NCI-H1417 (cell line): ENCODE measurements around the gene ERCC6L2.

Source experiments
- DNase-seq, 3 experiments: peaks; one replicate each; lab custom pipeline; 2025; lab: John Stamatoyannopoulos, UW

ERCC6L2 gene

GRCh38 chr9:95978106-95978505 is 102.6 kb downstream of the ERCC6L2 start:
- no peak for DNase-seq

- DNase-seq, result no peak
These were observed 104.0 kb downstream of the ERCC6L2 start for GRCh38 chr9:95979446-95979845.

- no peak for DNase-seq
These were observed 105.0 kb downstream of the ERCC6L2 start for GRCh38 chr9:95980262-95981125.

GRCh38 chr9:95981761-95982390 is 106.4 kb downstream of the ERCC6L2 start:
- DNase-seq, result peak in 2 of 3 experiments; percentile 19 to 72

- no peak for DNase-seq
These were observed 110.1 kb downstream of the ERCC6L2 start for GRCh38 chr9:95985440-95986055.

- DNase-seq, result no peak
These were observed 113.8 kb downstream of the ERCC6L2 start for GRCh38 chr9:95989297-95989696.

- no peak for DNase-seq
These were observed 115.8 kb downstream of the ERCC6L2 start for GRCh38 chr9:95991326-95991725.

- peak in 2 of 3 experiments; percentile 2 to 28 for DNase-seq
These were observed 117.0 kb downstream of the ERCC6L2 start for GRCh38 chr9:95992536-95992935.

GRCh38 chr9:95993337-95993736 is 117.8 kb downstream of the ERCC6L2 start:
- DNase-seq, result no peak

- no peak for DNase-seq
These were observed 123.9 kb downstream of the ERCC6L2 start for GRCh38 chr9:95999390-95999789.

- no peak for DNase-seq
These were observed 128.9 kb downstream of the ERCC6L2 start for GRCh38 chr9:96004379-96004778.

- no peak for DNase-seq
These were observed 130.9 kb downstream of the ERCC6L2 start for GRCh38 chr9:96006296-96006879.

- DNase-seq, result no peak
These were observed 131.5 kb downstream of the ERCC6L2 start for GRCh38 chr9:96006961-96007360.

GRCh38 chr9:96008502-96009222 is 133.2 kb downstream of the ERCC6L2 start:
- no peak for DNase-seq

GRCh38 chr9:96009223-96009602 is 133.7 kb downstream of the ERCC6L2 start:
- DNase-seq, result no peak

- DNase-seq, result no peak
These were observed 134.4 kb downstream of the ERCC6L2 start for GRCh38 chr9:96009690-96010472.

- DNase-seq, result no peak
These were observed 138.6 kb downstream of the ERCC6L2 start for GRCh38 chr9:96014078-96014477.

- no peak for DNase-seq
These were observed 140.6 kb downstream of the ERCC6L2 start for GRCh38 chr9:96015876-96016686.
